HepG2 (cell line): ENCODE data around the gene ANKRD7. TPM values are rescaled to one million over a fixed set of nuclear protein-coding genes. Genes with fewer than 3 reads are reported as not detected.

Experiments used
- ATAC-seq: fragments of 200-7000 bp; cut with Tn5 transposase; 3 replicates; pipeline ENCODE4 v1.9.1; 2020; ENCODE audit warnings: mild to moderate bottlenecking, moderate library complexity
- BruUV-seq: library from RNA; stranded (reverse); fragments of 400-500 nt; replicated peaks from 2 replicates; lab custom pipeline; 2021; lab: Mats Ljungman, UMichigan
- CTCF ChIA-PET: fragments of 300-600 bp; formaldehyde crosslinking; extraction: SDS; loops from one replicate; lab custom pipeline; 2021; ENCODE audit warnings: low total read pairs, inconsistent platforms, low intra/inter-chr PET ratio; lab: Yijun Ruan, JAX
- POLR2A ChIA-PET: fragments of 350-600 bp; sonication (Branson Sonifier 250); formaldehyde crosslinking; loops from one replicate; lab custom pipeline; 2020; ENCODE audit warnings: antibody characterized with exemption, inconsistent platforms; lab: Yijun Ruan, JAX
- DNase-seq: peaks from one replicate; pipeline ENCODE4 v3.0.0-alpha.2; 2015; ENCODE audit warnings: low spot score
- FAIRE-seq: peaks from 3 replicates; lab custom pipeline; 2011; peaks lifted over from hg19 to GRCh38; lab: Jason Lieb, UNC
- H2AFZ ChIP-seq: one replicate; pipeline ENCODE4 v1.6.1; 2011; ENCODE audit warnings: low read length, inconsistent platforms
- H3K27ac ChIP-seq: fragments of 300-600 bp; 3 replicates; pipeline ENCODE4 v1.8.0; 2011; ENCODE audit warnings: mixed run types, mild to moderate bottlenecking, mixed read lengths, low read length, inconsistent platforms; ENCODE audit not compliant: insufficient read depth; ENCODE audit errors: extremely low read length
- H3K27me3 ChIP-seq, 2 experiments: fragments of 200-600 bp in 1 of 2; 2 replicates in 1 of 2; 3 replicates in 1 of 2; pipeline versions ENCODE4 v1.6.0 to v1.8.0; 2011; ENCODE audit warnings: low read length in 2 of 2, mild to moderate bottlenecking in 2 of 2, moderate library complexity in 2 of 2, inconsistent platforms in 1 of 2; ENCODE audit not compliant: insufficient read depth in 2 of 2, control insufficient read depth in 1 of 2
- H3K36me3 ChIP-seq, 2 experiments: fragments of 200-600 bp in 1 of 2; replicated peaks in 1 of 2; 2 replicates in 1 of 2; 3 replicates in 1 of 2; pipeline versions ENCODE4 v1.5.1 to v1.8.0; 2011; ENCODE audit warnings: low read length in 2 of 2, inconsistent platforms in 1 of 2; ENCODE audit not compliant: insufficient read depth in 2 of 2, control insufficient read depth in 1 of 2
- H3K4me1 ChIP-seq: 2 replicates; pipeline ENCODE4 v1.5.1; 2012; ENCODE audit warnings: low read length, inconsistent platforms; ENCODE audit not compliant: insufficient read depth
- H3K4me2 ChIP-seq: 2 replicates; pipeline ENCODE4 v1.6.0; 2011; ENCODE audit warnings: low read depth, low read length, inconsistent platforms
- H3K4me3 ChIP-seq, 3 experiments: fragments of 200-600 bp in 1 of 3; sonication (generic), shearing (Covaris generic) in 1 of 3; replicated peaks in 1 of 3; 2 replicates each; pipeline ENCODE4 v1.5.1; 2011 to 2016; ENCODE audit warnings: low read length in 3 of 3, inconsistent platforms in 2 of 3, low read depth in 2 of 3, mild to moderate bottlenecking in 2 of 3, control low read depth in 1 of 3, mixed read lengths in 1 of 3; ENCODE audit not compliant: insufficient read depth in 1 of 3
- H3K79me2 ChIP-seq: one replicate; pipeline ENCODE4 v1.6.1; 2011; ENCODE audit warnings: low read length, inconsistent platforms; ENCODE audit not compliant: insufficient read depth
- H3K9ac ChIP-seq: 2 replicates; pipeline ENCODE4 v1.6.0; 2011; ENCODE audit warnings: mild to moderate bottlenecking, low read depth, low read length, inconsistent platforms; ENCODE audit not compliant: insufficient read depth
- H3K9me3 ChIP-seq: 2 replicates; pipeline ENCODE4 v1.5.1; 2012; ENCODE audit warnings: mild to moderate bottlenecking, low read length
- H4K20me1 ChIP-seq: 2 replicates; pipeline ENCODE4 v1.6.0; 2011; ENCODE audit warnings: inconsistent platforms, mild to moderate bottlenecking, low read length, moderate library complexity; ENCODE audit not compliant: insufficient read depth
- ATAD3A ChIP-seq: sonication (generic); formaldehyde crosslinking; IDR thresholded peaks from 2 replicates; pipeline ENCODE4 v1.4.0; 2020; ENCODE audit warnings: missing genetic modification reagents
- CCDC6 ChIP-seq: sonication (generic); formaldehyde crosslinking; IDR thresholded peaks from 2 replicates; pipeline ENCODE4 v1.8.1; 2022; ENCODE audit warnings: mild to moderate bottlenecking, missing genetic modification reagents, moderate library complexity
- DNMT1 ChIP-seq: sonication (generic); formaldehyde crosslinking; IDR thresholded peaks from 2 replicates; pipeline ENCODE4 v1.5.1; 2020; ENCODE audit warnings: mild to moderate bottlenecking, missing genetic modification reagents
- ISX ChIP-seq: sonication (generic); formaldehyde crosslinking; conservative IDR thresholded peaks from 2 replicates; pipeline ENCODE4 v1.5.0; 2020; ENCODE audit warnings: missing genetic modification reagents
- MTA3 ChIP-seq: sonication (generic); formaldehyde crosslinking; IDR thresholded peaks from 2 replicates; pipeline ENCODE4 v1.4.0; 2020; ENCODE audit warnings: missing genetic modification reagents
- SNAPC4 ChIP-seq: sonication (generic); formaldehyde crosslinking; IDR thresholded peaks from 2 replicates; pipeline ENCODE4 v1.4.0; 2020; ENCODE audit warnings: mild to moderate bottlenecking, missing genetic modification reagents
- ZMYM3 ChIP-seq: sonication (generic); formaldehyde crosslinking; IDR thresholded peaks from 2 replicates; pipeline ENCODE4 v1.5.1; 2020; ENCODE audit warnings: mild to moderate bottlenecking, missing genetic modification reagents
- ZNF275 ChIP-seq: sonication (generic); formaldehyde crosslinking; IDR thresholded peaks from 2 replicates; pipeline ENCODE4 v1.8.0; 2022; ENCODE audit warnings: missing genetic modification reagents, mild to moderate bottlenecking, inconsistent platforms, borderline replicate concordance
- ZNF468 ChIP-seq: sonication (generic); formaldehyde crosslinking; IDR thresholded peaks from 2 replicates; pipeline ENCODE4 v1.8.0; 2022; ENCODE audit warnings: mild to moderate bottlenecking, moderate library complexity, missing genetic modification reagents
- ZNF704 ChIP-seq: sonication (generic); formaldehyde crosslinking; IDR thresholded peaks from 2 replicates; pipeline ENCODE4 v1.8.1; 2023; ENCODE audit warnings: mild to moderate bottlenecking, inconsistent platforms, moderate library complexity, missing genetic modification reagents, borderline replicate concordance
- ZNF784 ChIP-seq: sonication (generic); formaldehyde crosslinking; IDR thresholded peaks from 2 replicates; pipeline ENCODE4 v1.5.1; 2020; ENCODE audit warnings: missing genetic modification reagents, mild to moderate bottlenecking, borderline replicate concordance
- WGBS: methylation state at CpG from one replicate; pipeline ENCODE4 v1.1.6; 2017; ENCODE audit warnings: low lambda C conversion rate; 5-methylcytosine and 5-hydroxymethylcytosine counted together
- in situ Hi-C: cut with HindIII; loops from 2 replicates; pipeline ENCODE4 v1.10.0; 2017; ENCODE audit warnings: low pct_unique_long_range_greater_than_20kb; ENCODE audit not compliant: extremely low pct_ligation_motif_present
- intact Hi-C: fragments of 100-400 bp; cut with micrococcal nuclease; formaldehyde crosslinking; loops from one replicate; pipeline ENCODE4 v1.10.0; 2022; ENCODE audit not compliant: unreplicated experiment
- polyA plus RNA-seq, 8 experiments: library from polyadenylated mRNA; depleted of rRNA in 3 of 8; stranded (reverse) in 7 of 8; unstranded in 1 of 8; fragments of >200 nt; fragmentation: Illumina TruSeq in 4 of 8; extraction: Trizol in 4 of 8; gene quantifications; 2 replicates each; pipeline versions ENCODE4 v1.2.1 to v1.2.3, GENCODE V29; 2011 to 2016; ENCODE audit warnings: low read depth in 4 of 8, missing spikeins in 1 of 8, mixed read lengths in 1 of 8; ENCODE audit not compliant: insufficient read depth in 1 of 8
- total RNA-seq, 5 experiments: library from RNA; depleted of rRNA; stranded (reverse); fragments of >200 nt; fragmentation: Illumina TruSeq; extraction: Trizol; gene quantifications; 2 replicates each; pipeline ENCODE4 v1.2.3, GENCODE V29; 2016; ENCODE audit warnings: low read depth in 1 of 5
- TF ChIP-seq, protein P1 (sequence below): sonication (generic); formaldehyde crosslinking; IDR thresholded peaks from 2 replicates; pipeline ENCODE4 v1.4.0; 2020; ENCODE audit warnings: missing genetic modification reagents, borderline replicate concordance

Gene ANKRD7
- total and polyA plus RNA-seq, 2 of the 13 experiments (the other 11 are each of a cell fraction or from before 2014, with no cell fraction given) = not detected

DNA sequence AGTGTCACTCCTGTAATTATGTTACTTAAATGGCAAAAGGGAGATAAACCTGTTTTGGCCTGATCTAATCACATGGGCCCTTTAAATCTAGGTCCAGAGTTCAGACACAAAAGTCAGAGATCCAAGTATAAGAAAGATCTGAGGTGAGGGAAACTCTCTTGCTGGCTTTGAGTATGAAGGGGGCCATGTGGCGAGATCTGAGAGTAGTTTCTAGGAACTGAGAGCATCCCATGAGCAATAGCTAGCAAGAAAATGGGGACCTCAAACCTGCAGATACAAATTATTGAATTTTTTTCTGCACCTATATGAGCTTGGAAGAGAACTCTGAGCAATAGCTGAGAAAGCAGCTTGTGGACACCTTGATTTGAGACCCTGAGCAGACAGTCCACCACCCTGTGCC is 27.6 kb downstream of the ANKRD7 start:
- Histone ChIP-seq H3K4me1 (no peaks in the 10 kb centered on the region), H3K79me2 (no peaks in the 10 kb centered on the region), H3K4me2 (no peak overlapping the region), H2AFZ (no peak overlapping the region), H4K20me1 (no peaks in the 10 kb centered on the region), H3K27me3 (no peaks in the 10 kb centered on the region), H3K27ac (no peak overlapping the region), H3K4me3 (no peak overlapping the region), H3K9me3 (no peaks in the 10 kb centered on the region), H3K9ac (no peak overlapping the region), H3K36me3 (no peaks in the 10 kb centered on the region)
- BruUV-seq = no TSS peak
- POLR2A ChIA-PET = no interaction called here
- intact Hi-C loops = no loop called here
- WGBS = 16% methylated on average over 1 of the region's 1 CpG
- CTCF ChIA-PET = no interaction called here
- DNase-seq = no peak
- FAIRE-seq = no peak
- ATAC-seq = no peak
- in situ Hi-C loops = no loop called here
- TF ChIP-seq ZNF275 (CRISPR knock-in tag) (no peak), CCDC6 (CRISPR knock-in tag) (no peak), ZNF468 (CRISPR knock-in tag) (no peak), ISX (CRISPR knock-in tag) (no peak), DNMT1 (no peak), ATAD3A (no peak), ZMYM3 (no peak), ZNF784 (CRISPR knock-in tag) (no peak), SNAPC4 (CRISPR knock-in tag) (no peak), ZNF704 (CRISPR knock-in tag) (no peak), MTA3 (CRISPR knock-in tag) (no peak)
- TF ChIP-seq, protein P1, sequence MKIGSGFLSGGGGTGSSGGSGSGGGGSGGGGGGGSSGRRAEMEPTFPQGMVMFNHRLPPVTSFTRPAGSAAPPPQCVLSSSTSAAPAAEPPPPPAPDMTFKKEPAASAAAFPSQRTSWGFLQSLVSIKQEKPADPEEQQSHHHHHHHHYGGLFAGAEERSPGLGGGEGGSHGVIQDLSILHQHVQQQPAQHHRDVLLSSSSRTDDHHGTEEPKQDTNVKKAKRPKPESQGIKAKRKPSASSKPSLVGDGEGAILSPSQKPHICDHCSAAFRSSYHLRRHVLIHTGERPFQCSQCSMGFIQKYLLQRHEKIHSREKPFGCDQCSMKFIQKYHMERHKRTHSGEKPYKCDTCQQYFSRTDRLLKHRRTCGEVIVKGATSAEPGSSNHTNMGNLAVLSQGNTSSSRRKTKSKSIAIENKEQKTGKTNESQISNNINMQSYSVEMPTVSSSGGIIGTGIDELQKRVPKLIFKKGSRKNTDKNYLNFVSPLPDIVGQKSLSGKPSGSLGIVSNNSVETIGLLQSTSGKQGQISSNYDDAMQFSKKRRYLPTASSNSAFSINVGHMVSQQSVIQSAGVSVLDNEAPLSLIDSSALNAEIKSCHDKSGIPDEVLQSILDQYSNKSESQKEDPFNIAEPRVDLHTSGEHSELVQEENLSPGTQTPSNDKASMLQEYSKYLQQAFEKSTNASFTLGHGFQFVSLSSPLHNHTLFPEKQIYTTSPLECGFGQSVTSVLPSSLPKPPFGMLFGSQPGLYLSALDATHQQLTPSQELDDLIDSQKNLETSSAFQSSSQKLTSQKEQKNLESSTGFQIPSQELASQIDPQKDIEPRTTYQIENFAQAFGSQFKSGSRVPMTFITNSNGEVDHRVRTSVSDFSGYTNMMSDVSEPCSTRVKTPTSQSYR (CRISPR knock-in tag) = no peak
